GM21515 (cell line): ENCODE results near the gene ITPK1.
"Not testable (repeated sequence)": the region's sequence is repeated elsewhere in the genome, so short reads cannot be mapped to it uniquely, and the experiment has no call there.

Source experiments
- ATAC-seq: cut with Tn5 transposase; IDR thresholded peaks from one replicate; pipeline ENCODE4 v1.9.1; 2021; ENCODE audit not compliant: unreplicated experiment

Gene ITPK1

DNA sequence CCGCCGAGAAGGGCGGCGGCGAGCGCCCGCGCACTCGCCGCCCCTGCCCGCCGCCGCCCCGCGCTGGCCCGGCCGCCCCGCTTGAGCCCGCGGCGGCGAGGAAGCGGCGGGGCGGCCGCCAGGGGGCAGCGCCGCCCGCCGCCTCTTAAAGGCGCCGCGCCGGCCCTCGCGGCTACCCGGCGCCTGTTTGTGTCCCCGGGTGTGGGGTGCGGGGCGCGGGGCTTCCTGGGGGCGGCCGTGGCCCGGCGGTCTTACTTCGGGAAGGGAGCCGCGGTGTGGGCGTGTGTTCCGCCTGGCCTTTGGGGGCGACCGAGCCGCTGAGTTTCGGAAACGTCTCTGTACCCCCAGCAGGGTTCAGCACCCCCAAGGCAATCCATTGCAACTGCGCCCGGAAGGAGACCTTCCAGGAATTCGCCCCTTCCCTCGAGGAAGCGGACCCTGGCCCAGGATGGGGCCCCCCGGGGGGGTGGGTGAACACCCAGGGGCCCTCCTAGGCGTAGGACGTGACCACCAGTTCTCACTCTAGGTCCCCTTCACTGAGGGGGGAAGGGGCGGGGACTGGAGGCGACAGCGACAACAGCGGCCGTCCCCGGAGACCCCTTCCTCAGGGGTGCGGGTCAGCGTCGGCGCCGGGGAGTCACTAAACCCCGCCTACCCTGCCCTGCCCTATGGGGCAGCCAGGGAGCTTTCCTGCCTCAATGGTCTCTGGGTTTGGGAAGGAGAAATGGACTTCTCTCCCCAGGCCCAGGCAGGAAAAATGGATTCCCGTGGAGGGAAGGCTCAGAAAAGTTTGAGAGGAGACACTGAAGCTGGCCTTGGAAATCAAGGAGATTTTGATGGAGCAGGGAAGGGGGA is at the start of gene ITPK1:
TSS of gene ITPK1 (minus strand) at position 105 of the 855 bp plus-strand sequence. CDS start 762 bp downstream, outside the sequence.
- ATAC-seq, result peak; percentile 46

- no peak for ATAC-seq
Measured at GRCh38 chr14:93163564-93163963, 47.8 kb upstream of the ITPK1 start.

- no peak for ATAC-seq
Measured at GRCh38 chr14:93161411-93161940, 45.8 kb upstream of the ITPK1 start.

DNA sequence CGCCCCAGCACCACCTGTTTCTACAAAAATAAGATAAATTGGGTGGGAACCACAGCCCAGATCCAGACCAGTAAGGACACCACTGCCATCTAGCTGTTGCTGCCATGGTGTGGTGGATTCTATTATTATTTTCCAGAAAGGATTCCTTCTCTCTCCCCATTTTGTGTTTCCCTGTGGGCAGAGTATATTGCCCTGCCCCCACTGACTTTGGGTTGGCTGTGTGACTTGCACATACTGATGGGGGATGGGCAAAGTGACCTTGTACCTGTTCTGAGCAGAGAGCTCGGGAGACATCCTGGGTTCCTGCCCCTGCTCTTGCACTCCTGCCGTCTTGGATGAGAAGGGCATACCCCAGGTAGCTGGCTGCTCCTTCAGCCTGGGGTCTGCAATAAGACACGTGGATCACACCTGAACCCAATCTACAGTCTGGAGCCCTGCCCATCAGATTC is 44.7 kb upstream of the ITPK1 start:
- no peak for ATAC-seq

DNA sequence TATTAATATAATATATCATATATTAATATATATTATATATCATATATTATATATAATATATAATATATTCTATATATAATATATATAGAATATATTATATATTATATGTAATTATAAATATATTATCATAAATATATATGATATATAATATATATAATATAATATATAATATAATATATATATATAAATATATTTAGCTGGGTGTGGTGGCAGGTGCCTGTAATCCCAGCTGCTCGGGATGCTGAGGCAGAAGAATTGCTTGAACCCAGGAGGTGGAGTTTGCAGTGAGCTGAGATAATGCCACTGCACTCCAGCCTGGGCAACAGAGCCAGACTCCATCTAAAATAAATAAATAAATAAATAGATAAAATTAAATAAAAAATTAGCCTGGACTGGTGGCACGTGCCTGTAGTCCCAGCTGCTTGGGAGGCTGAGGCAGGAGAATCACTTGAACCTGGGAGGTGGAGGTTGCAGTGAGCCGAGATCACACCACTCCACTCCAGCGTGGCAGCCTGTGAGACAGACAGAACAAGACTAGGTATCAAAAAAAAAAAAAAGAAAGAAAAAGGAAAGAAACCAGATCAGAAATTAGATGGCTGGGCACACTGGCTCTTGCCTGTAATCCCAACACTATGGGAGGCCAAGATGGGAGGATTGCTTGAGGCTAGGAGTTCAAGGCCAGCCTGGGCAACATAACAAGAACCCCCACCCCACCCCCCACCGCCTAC is 44.1 kb upstream of the ITPK1 start:
- ATAC-seq, result not testable (repeated sequence)

- ATAC-seq, result not testable (repeated sequence)
Measured at GRCh38 chr14:93158349-93158748, 42.6 kb upstream of the ITPK1 start.

- no peak for ATAC-seq
Measured at GRCh38 chr14:93156693-93157369, 41.1 kb upstream of the ITPK1 start.

GRCh38 chr14:93155667-93156066 is 39.9 kb upstream of the ITPK1 start:
- ATAC-seq, result no peak

- ATAC-seq, result no peak
Measured at GRCh38 chr14:93153121-93153520, 37.4 kb upstream of the ITPK1 start.

GRCh38 chr14:93150227-93151208 is 34.8 kb upstream of the ITPK1 start:
- no peak for ATAC-seq

GRCh38 chr14:93148979-93149378 is 33.3 kb upstream of the ITPK1 start:
- no peak for ATAC-seq

- no peak for ATAC-seq
Measured at GRCh38 chr14:93146119-93146518, 30.4 kb upstream of the ITPK1 start.

DNA sequence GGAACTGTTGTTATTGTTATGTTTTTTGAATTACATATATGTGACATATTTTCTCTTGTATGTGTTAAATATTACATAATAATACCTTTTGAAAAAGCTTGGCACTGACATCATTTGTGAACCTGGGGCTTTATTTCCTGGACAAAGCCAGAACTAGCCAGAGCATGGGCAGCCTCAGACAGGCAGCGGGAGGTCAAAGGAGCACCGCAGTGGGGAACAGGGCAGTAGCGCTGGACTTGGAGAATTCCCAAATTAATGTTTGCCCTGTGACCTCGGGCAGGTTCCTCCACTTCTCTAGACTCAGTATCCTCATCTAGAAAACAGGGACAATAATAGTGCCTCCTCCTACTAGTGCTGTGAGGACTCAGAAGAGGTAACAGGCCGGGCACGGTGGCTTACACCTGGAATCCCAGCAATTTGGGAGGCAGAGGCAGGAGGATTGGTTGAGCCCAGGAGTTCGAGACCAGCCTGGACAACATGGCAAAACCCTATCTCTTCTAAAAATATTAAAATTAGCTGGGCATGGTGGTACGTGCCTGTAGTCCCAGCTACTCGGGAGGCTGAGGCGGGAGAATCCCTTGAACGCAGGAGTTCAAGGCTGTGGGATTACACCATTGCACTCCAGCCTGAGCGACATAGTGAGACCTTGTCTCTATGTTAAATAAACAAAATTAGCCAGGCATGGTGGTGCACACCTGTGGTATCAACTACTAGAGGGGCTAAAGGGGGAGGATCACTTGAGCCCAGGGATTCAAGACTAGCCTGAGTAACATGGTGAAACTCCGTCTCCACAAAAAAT is 27.3 kb upstream of the ITPK1 start:
- ATAC-seq, result no peak

DNA sequence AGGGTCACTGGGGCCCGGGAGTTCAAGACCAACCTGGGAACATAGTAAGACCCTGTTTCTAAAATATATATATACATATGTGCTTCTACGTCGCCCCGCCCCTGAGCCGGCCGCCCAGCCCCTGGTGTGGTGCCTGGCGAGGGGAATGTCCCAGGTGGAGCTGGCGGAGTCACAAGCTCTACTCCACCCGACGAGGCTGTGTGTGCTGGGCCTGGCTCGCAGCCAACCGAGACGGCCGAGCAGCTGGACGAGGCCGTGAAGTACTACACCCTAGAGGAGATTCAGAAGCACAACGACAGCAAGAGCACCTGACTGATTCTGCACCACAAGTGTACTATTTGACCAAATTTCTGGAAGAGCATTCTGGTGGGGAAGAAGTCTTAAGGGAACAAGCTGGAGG is 22.1 kb upstream of the ITPK1 start:
- no peak for ATAC-seq

- not testable (repeated sequence) for ATAC-seq
Measured at GRCh38 chr14:93136508-93136907, 20.8 kb upstream of the ITPK1 start.

DNA sequence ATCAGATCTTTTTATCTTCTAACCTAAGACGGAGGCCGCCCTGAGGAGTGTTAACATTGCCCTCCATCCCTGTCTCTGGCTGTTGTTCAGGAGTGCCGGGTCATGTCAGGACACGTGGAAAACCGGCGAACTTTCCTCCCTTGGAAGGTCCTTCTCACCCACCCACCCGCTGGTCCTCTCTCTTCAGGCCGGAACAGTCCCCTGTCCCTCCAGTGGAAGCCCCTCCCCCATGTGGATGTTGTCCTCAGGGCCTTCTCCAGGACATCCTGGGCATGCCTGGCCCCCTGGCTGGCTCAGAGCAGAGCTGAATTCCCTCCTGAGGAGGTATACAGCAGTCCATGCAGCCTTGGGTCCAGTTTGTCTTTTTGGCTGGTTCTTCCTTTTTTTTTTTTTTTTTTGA is 20.3 kb upstream of the ITPK1 start:
- no peak for ATAC-seq

- no peak for ATAC-seq
Measured at GRCh38 chr14:93135399-93135798, 19.7 kb upstream of the ITPK1 start.

DNA sequence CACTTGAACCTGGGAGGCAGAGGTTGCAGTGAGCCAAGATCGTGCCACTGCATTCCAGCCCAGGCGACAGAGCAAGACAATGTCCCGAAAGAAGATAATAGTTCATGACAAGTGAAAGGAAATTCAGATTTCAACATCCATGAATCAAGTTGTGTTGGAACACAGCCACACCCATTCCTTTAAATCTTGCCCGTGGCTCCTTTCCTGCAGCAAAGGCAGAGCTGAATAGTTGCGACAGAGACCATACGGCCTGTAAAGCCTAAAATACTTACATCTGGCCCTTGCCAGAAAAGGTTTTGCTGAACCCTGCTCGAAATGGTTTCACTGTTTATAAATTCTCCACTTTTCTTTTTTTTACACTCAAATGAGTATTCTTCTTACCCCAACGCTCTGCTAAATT is 17.7 kb upstream of the ITPK1 start:
- no peak for ATAC-seq

DNA sequence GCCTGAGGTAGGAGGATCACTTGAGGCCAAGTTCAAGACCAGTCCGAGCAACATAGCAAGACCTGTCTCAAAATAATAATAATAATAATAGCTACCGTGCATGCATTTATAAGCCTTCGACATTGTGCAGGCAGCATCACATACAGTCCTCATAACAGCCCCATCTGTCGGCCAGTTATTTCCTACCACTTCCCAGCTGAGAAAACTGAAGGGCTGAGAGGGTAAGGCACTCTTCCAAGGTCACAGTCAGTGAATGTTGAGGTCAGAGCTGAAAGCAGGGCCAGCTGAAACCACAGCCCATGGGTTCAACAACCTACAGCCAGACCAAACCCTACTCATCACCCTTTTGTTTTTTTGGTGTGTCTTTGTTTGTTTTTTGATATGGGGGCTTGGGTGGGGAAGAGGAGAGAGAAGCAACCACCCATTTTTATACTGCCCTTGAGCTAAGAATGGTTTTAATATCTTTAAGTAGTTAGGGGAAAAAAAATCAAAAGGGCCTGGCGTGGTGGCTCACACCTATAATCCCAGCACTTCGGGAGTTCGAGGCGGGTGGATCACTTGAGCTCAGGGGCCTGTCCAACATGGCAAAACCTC is 16.8 kb upstream of the ITPK1 start:
- no peak for ATAC-seq
